Type B pancreatic cell (in vitro differentiated cells): ENCODE measurements around the gene PLSCR4. TPM values are rescaled to one million over a fixed set of nuclear protein-coding genes. Genes with fewer than 3 reads are reported as not detected.

ENCODE experiments used
- DNase-seq: peaks from one replicate; pipeline ENCODE4 v3.0.0; 2021; ENCODE audit warnings: mixed read lengths; ENCODE audit not compliant: unreplicated experiment; ENCODE audit errors: extremely low spot score
- H3K27ac Mint-ChIP-seq: 2 replicates; pipeline ENCODE4 v1.8.0; 2021; ENCODE audit warnings: mild to moderate bottlenecking, mixed read lengths
- H3K27me3 Mint-ChIP-seq: 2 replicates; pipeline ENCODE4 v1.8.0; 2021; ENCODE audit warnings: mixed read lengths
- H3K36me3 Mint-ChIP-seq: 2 replicates; pipeline ENCODE4 v1.8.0; 2021; ENCODE audit warnings: mixed read lengths
- H3K4me1 Mint-ChIP-seq: one replicate; pipeline ENCODE4 v1.8.0; 2021; ENCODE audit warnings: mixed read lengths; ENCODE audit not compliant: unreplicated experiment
- H3K4me3 Mint-ChIP-seq: 2 replicates; pipeline ENCODE4 v1.8.0; 2021; ENCODE audit warnings: mild to moderate bottlenecking, mixed read lengths
- H3K9me3 Mint-ChIP-seq: 2 replicates; pipeline ENCODE4 v1.8.0; 2021; ENCODE audit warnings: mixed read lengths
- total RNA-seq: library from RNA; stranded (reverse); gene quantifications from 2 replicates; pipeline ENCODE4 v1.2.1, GENCODE V29; 2021; ENCODE audit warnings: low replicate concordance
- TF ChIP-seq, protein P1 (sequence below): fragments of 200-600 bp; sonication (generic); conservative IDR thresholded peaks from 2 replicates; pipeline ENCODE4 v1.5.0; 2021; ENCODE audit warnings: antibody characterized with exemption, mild to moderate bottlenecking

Gene PLSCR4
- total RNA-seq, 1 donor from 2014 or later, result 3.4 TPM

DNA sequence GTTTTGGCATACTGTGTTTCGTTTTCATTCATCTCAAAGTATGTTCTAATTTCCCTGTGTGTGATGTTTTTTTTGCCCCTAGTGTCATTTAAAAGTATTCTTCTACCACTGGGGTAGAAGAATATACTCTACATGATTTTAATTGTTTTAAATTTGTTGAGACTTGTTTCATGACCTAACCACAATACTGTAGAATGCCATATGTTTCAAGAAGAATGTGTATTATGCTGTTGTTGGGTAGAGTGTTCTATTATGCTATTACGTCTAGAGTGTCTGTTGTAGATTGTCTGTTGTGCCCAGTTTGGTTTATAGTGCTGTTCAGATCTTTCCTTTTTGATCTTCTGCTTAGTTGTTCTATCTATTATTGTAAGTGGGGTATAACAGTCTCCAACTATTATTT lies 36.4 kb downstream of the PLSCR4 start:
- Mint-ChIP-seq H3K36me3 (no peaks in the 10 kb centered on the region), H3K4me1 (no peaks in the 10 kb centered on the region), H3K27me3 (no peaks in the 10 kb centered on the region), H3K9me3 (no peaks in the 10 kb centered on the region), H3K4me3 (no peak overlapping the region), H3K27ac (no peak overlapping the region)
- TF ChIP-seq, protein P1, sequence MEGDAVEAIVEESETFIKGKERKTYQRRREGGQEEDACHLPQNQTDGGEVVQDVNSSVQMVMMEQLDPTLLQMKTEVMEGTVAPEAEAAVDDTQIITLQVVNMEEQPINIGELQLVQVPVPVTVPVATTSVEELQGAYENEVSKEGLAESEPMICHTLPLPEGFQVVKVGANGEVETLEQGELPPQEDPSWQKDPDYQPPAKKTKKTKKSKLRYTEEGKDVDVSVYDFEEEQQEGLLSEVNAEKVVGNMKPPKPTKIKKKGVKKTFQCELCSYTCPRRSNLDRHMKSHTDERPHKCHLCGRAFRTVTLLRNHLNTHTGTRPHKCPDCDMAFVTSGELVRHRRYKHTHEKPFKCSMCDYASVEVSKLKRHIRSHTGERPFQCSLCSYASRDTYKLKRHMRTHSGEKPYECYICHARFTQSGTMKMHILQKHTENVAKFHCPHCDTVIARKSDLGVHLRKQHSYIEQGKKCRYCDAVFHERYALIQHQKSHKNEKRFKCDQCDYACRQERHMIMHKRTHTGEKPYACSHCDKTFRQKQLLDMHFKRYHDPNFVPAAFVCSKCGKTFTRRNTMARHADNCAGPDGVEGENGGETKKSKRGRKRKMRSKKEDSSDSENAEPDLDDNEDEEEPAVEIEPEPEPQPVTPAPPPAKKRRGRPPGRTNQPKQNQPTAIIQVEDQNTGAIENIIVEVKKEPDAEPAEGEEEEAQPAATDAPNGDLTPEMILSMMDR, result no peak
- no peak for DNase-seq

DNA sequence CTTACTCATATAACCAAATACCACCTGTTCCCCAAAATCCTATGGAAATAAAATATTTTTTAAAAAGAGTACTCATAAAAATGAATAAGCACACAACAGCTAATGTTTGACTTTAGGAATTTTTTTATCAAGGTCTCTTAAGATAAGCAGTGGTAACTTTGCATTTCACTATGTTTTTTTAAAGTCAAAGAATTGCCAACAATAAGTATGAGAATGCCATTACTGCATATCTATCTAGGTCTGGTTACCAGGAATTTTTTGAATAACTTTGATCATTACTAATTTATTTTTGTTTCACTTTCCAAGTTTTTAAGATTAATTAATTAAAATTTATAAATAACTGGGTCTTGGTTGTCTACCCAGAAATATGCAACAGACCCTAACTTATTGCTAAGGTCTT lies 41.5 kb downstream of the PLSCR4 start:
- DNase-seq, result no peak
- TF ChIP-seq, protein P1, result no peak
- Mint-ChIP-seq H3K4me3 (no peak overlapping the region), H3K4me1 (no peaks in the 10 kb centered on the region), H3K9me3 (no peaks in the 10 kb centered on the region), H3K27me3 (no peaks in the 10 kb centered on the region), H3K27ac (no peak overlapping the region), H3K36me3 (no peaks in the 10 kb centered on the region)

DNA sequence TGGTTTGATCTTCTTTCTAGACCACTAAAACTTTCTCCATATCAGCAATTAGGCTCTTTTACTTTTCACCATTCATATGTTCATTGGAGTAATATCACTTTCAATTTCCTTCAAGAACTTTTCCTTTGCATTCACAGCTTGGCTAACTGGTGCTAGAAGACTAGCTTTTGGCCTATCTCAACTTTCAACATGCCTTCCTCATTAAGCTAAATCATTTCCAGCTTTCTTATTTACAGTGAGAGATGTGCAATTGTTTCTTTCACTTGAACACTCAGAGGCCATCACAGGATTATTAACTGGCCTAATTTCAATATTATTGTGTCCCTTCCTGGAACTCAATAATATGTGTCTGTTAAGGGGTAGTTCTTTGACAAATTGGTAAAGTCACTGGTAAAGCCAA lies 47.1 kb downstream of the PLSCR4 start:
- Mint-ChIP-seq H3K36me3 (no peaks in the 10 kb centered on the region), H3K27me3 (no peaks in the 10 kb centered on the region), H3K9me3 (no peaks in the 10 kb centered on the region), H3K4me1 (no peaks in the 10 kb centered on the region), H3K4me3 (no peak overlapping the region), H3K27ac (no peak overlapping the region)
- TF ChIP-seq, protein P1, result no peak
- no peak for DNase-seq

DNA sequence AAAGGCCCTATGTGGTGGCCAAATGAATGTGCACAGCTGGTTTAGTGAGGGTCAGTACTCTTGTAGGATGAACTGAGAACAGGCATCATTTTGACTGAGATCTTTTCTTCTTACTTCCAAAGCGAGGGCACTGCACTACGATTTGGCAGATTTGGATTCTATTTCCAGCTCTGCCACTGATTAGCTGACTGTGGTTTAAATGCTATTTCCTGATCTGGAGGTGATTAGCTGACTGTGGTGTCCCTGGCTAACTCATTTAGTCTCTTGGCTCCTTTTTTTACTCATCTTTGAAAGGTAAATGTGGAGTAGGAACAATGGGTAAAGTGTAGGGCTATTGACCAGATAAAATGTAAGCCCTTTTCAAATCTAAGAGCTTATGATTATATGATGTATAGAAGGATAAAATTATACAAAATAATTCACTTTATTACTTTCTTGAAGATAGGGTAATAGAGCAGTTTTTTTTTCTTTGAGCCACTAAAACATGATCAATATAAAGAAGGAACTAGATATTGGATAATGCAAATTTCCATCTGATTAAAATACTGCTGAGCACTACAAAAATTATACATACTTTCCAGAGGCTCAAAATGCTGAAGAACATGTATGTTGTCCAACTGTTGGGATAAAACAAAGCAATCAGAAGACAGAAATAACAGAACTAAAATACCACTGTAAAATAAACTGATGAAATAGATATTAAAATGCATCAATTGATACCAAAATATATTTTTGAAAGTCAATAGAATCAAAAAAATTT lies 50.3 kb downstream of the PLSCR4 start:
- no peaks in the 10 kb centered on the region for H3K36me3 Mint-ChIP-seq

DNA sequence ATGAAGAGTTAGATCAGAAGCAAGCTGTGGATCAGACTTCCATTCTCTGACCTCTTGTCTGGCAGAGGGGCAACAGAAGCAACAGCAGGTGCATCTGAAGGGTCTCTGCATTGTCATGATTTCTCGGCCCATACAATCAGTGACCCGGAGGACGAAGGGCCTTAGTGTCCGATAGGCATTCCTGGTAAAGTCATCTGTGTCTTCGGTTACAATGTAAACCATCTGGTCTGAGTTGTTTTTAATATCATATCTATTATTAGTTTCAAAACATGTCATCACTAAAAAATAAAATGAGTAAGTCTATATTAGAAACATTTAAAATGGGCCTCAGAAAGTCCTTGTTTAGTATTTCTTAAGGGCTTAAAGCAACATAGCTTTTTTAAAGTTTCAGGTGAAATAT lies 51.1 kb downstream of the PLSCR4 start:
- Mint-ChIP-seq H3K27ac (no peak overlapping the region), H3K4me3 (no peak overlapping the region), H3K27me3 (no peaks in the 10 kb centered on the region), H3K9me3 (no peaks in the 10 kb centered on the region), H3K4me1 (no peaks in the 10 kb centered on the region), H3K36me3 (no peaks in the 10 kb centered on the region)
- TF ChIP-seq, protein P1, result no peak
- no peak for DNase-seq

More for the DNA sequence above, 50.3 kb downstream of the PLSCR4 start:
- no peaks in the 10 kb centered on the region for H3K27me3 Mint-ChIP-seq
- no peak for DNase-seq
- TF ChIP-seq, protein P1, result no peak
- no peaks in the 10 kb centered on the region for H3K9me3 Mint-ChIP-seq
- H3K27ac Mint-ChIP-seq, result no peak overlapping the region
- H3K4me3 Mint-ChIP-seq, result no peak overlapping the region
- no peaks in the 10 kb centered on the region for H3K4me1 Mint-ChIP-seq

DNA sequence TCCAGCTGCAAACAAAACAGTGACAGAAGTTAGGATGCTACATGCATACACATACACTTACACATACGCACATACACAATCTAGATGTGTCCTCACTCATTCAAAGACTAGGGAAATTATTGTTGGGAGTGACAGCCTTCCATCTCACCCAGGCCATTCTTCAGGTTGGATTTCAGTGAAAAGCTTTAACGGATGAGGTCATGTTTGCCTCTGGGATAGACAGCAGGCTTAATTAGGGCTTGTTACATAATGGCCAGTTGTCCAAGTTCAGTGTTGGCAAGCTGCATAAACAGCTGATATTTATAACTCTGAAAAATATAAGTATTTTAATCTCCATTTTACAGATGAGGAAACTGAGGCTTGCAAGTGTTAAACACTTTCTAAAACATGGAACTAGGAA lies 54.1 kb downstream of the PLSCR4 start:
- no peaks in the 10 kb centered on the region for H3K4me1 Mint-ChIP-seq
- no peaks in the 10 kb centered on the region for H3K36me3 Mint-ChIP-seq
- DNase-seq, result no peak
- H3K4me3 Mint-ChIP-seq, result no peak overlapping the region
- H3K9me3 Mint-ChIP-seq, result no peaks in the 10 kb centered on the region
- no peak overlapping the region for H3K27ac Mint-ChIP-seq
- H3K27me3 Mint-ChIP-seq, result no peaks in the 10 kb centered on the region
- TF ChIP-seq, protein P1, result no peak
